ACC112 (cell line): Measurements from ENCODE around the gene EEF1A2.

Experiments used
- H2AFZ ChIP-seq: fragments of 200-600 bp; sonication (generic); one replicate; pipeline ENCODE4 v1.6.0; 2017; ENCODE audit warnings: antibody characterized with exemption, low read length; ENCODE audit not compliant: unreplicated experiment
- H3K27ac ChIP-seq: fragments of 200-600 bp; sonication (generic); 2 replicates; pipeline ENCODE4 v1.5.1; 2014; ENCODE audit warnings: low read depth, mild to moderate bottlenecking, antibody characterized with exemption, low read length, moderate library complexity
- H3K27me3 ChIP-seq: fragments of 200-600 bp; sonication (generic); 2 replicates; pipeline ENCODE4 v1.6.1; 2014; ENCODE audit warnings: mild to moderate bottlenecking, antibody characterized with exemption, low read length, moderate library complexity, mixed read lengths; ENCODE audit not compliant: insufficient read depth
- H3K36me3 ChIP-seq: fragments of 200-600 bp; sonication (generic); 2 replicates; pipeline ENCODE4 v1.6.1; 2016; ENCODE audit warnings: mild to moderate bottlenecking, antibody characterized with exemption, low read length, moderate library complexity, mixed read lengths; ENCODE audit not compliant: insufficient read depth
- H3K4me1 ChIP-seq: fragments of 200-600 bp; sonication (generic); one replicate; pipeline ENCODE4 v1.6.1; 2016; ENCODE audit warnings: low read length, mixed read lengths; ENCODE audit not compliant: insufficient read depth, unreplicated experiment, control insufficient read depth
- H3K4me3 ChIP-seq: fragments of 200-600 bp; sonication (generic); 2 replicates; pipeline ENCODE4 v1.5.1; 2014; ENCODE audit warnings: mild to moderate bottlenecking, low read depth, low read length
- H3K79me2 ChIP-seq: fragments of 200-600 bp; sonication (generic); one replicate; pipeline ENCODE4 v1.6.0; 2016; ENCODE audit warnings: low read length; ENCODE audit not compliant: control insufficient read depth, unreplicated experiment, insufficient read depth

EEF1A2 gene

DNA sequence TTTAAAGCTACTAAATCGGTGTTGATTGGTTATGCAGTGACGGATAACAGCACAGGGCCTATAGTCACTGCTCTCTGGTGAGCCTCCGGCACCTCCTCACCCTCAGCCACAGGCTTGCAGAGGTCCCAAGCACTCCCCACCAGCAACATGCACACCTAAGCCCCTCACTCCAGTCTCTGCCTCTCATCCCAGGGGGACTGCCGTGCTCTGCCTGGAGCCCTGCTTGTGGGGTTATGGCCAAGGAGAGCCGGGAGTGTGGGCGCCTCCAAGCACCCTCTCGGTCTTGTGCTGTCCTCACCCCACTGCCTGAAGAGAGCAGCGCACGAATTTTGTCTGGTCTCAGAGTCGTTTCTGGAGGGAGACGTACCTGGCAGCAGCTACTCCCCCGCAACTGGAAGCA lies 6.8 kb upstream of the EEF1A2 start:
- Histone ChIP-seq H3K4me3 (no peak overlapping the region), H3K79me2 (no peaks in the 10 kb centered on the region), H3K27ac (no peak overlapping the region), H3K4me1 (no peaks in the 10 kb centered on the region), H3K36me3 (no peaks in the 10 kb centered on the region), H3K27me3 (peaks cover 17% of the 10 kb centered on the region; the same call in 1 of the 2 replicates), H2AFZ (no peak overlapping the region)

- Histone ChIP-seq H3K79me2 (no peaks in the 10 kb centered on the region), H3K27me3 (peaks cover 18% of the 10 kb centered on the region; the same call in 1 of the 2 replicates), H3K36me3 (no peaks in the 10 kb centered on the region), H3K4me1 (no peaks in the 10 kb centered on the region), H3K27ac (no peak overlapping the region), H3K4me3 (no peak overlapping the region), H2AFZ (no peak overlapping the region)
These were observed 6.4 kb upstream of the EEF1A2 start for GRCh38 chr20:63505281-63505680.

GRCh38 chr20:63504642-63505041 lies 5.8 kb upstream of the EEF1A2 start:
- Histone ChIP-seq H3K4me1 (no peaks in the 10 kb centered on the region), H3K79me2 (no peaks in the 10 kb centered on the region), H3K27me3 (peaks cover 23% of the 10 kb centered on the region; the same call in 1 of the 2 replicates)

GRCh38 chr20:63503524-63503923 lies 4.6 kb upstream of the EEF1A2 start:
- Histone ChIP-seq H2AFZ (no peak overlapping the region), H3K79me2 (no peaks in the 10 kb centered on the region), H3K4me1 (no peaks in the 10 kb centered on the region), H3K27me3 (peaks cover 28% of the 10 kb centered on the region; the same call in 1 of the 2 replicates), H3K36me3 (no peaks in the 10 kb centered on the region), H3K27ac (no peak overlapping the region), H3K4me3 (no peak overlapping the region)

More at GRCh38 chr20:63504642-63505041, 5.8 kb upstream of the EEF1A2 start:
- no peak overlapping the region for H2AFZ ChIP-seq
- no peaks in the 10 kb centered on the region for H3K36me3 ChIP-seq
- no peak overlapping the region for H3K27ac ChIP-seq
- H3K4me3 ChIP-seq = no peak overlapping the region

DNA sequence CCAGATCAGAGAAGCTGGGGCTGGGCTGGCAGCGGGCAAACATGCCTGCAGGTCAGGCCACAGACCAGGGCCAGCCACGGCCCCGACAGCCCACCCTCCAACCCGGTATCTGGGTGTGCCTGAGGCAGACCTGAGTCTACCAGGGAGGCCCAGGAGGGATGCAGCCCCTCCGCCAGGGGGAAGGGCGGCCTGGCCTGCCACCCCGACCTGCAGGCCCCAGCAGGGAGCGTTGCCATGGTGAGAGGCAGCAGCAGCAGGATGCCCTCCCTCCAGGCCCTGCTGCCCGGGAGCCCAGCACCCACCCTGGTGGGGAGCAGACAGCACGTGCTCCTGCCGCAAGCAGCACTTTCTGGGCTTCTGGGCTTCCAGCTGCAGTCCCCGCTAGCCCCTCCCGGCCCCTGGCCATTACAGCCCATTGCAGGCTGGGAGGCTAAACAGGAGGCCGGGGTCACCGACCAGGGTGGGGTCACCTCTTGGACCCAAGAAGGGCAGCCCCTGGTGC lies 3.8 kb upstream of the EEF1A2 start:
- peaks cover 7% of the 10 kb centered on the region for H3K4me1 ChIP-seq
- H3K79me2 ChIP-seq = no peaks in the 10 kb centered on the region
- peaks cover 34% of the 10 kb centered on the region for H3K27me3 ChIP-seq
- H2AFZ ChIP-seq = no peak overlapping the region
- no peaks in the 10 kb centered on the region for H3K36me3 ChIP-seq
- H3K27ac ChIP-seq = no peak overlapping the region
- H3K4me3 ChIP-seq = no peak overlapping the region

DNA sequence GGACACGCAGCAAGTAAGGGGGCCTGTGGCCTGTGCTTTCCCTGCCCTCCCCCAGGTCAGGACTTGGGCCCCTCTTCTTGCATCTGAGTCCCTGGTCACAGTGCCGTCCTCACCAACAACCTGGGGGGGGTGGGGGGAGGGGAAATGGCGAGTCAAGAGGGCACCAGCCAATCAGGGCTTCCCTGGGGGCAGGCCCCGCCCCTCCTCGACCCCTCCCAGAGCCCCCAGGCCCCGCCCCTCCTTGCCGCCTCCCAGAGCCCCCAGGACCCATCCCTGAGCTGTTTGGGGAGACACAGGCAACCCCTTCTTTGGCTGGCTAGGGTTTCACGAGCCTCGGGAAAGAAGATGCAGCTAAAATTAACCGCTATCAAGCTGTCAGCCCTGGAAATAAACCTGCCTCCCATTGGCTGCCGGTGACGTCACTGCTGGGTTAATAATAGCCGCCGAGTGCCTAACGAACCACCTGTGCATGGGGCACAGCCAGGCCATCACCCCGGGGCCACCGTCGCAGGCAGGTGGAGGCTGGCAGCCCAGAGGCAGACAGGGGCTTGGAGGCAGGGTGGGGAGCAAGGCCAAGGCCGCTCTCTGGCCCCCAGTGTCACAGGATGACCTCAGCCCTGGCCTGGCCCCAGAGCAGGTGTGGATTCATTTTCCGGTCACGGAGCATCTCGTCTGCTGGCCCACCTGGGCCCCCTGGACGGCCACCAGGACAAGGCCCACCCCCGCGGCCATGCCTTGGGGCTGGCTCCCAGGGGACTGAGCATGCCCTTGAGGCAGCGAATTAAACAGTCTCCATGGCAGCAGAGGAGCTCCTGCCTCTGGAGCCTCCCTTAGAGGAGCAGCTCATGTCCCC lies 3.2 kb upstream of the EEF1A2 start:
- Histone ChIP-seq H2AFZ (no peak overlapping the region), H3K36me3 (no peaks in the 10 kb centered on the region), H3K79me2 (no peaks in the 10 kb centered on the region), H3K4me3 (no peak overlapping the region), H3K27ac (no peak overlapping the region), H3K4me1 (peaks cover 8% of the 10 kb centered on the region), H3K27me3 (peaks cover 34% of the 10 kb centered on the region)

GRCh38 chr20:63500902-63501817 lies 2.3 kb upstream of the EEF1A2 start:
- H3K27me3 ChIP-seq = peaks cover 34% of the 10 kb centered on the region
- H3K4me1 ChIP-seq = peaks cover 8% of the 10 kb centered on the region
- H3K4me3 ChIP-seq = no peak overlapping the region
- no peaks in the 10 kb centered on the region for H3K36me3 ChIP-seq
- no peak overlapping the region for H2AFZ ChIP-seq
- no peaks in the 10 kb centered on the region for H3K79me2 ChIP-seq
- H3K27ac ChIP-seq = no peak overlapping the region

DNA sequence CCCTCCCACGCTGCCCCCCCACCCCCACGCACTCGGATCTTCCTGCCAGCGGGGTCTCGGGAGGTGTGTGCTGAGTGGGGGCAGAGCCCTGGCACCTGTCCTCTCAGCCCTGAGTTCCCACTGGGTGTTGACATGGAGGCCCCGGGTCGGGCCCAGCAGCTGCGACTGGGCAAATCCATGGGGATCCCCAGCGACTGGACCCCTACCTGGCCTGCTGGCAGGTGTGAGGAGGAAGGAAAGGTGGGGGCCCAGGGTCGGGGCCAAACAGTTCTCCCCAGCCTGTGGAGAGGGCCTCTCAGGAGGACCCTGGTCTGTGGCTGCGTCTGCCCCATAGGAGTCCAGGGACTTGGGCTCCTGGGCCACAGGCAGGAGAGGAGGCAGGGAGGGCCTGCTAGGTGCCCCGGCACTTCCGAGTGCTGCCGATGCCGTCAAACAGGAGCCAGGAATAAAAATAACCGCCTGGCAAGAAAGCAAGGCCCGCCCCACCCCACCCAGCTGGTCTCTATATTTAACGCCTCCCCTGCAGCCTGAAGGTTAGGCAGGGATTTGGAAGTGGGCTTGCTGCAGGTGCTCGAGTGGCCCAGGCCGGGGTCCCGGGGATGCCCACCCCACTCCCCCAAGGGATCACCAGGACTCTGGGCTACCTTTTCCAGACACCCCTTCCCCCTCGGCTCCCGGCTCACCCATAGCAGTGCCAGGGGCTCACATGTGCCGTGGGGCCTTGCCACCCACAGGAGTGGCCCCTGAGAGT lies 1.4 kb upstream of the EEF1A2 start:
- H3K79me2 ChIP-seq = no peaks in the 10 kb centered on the region

DNA sequence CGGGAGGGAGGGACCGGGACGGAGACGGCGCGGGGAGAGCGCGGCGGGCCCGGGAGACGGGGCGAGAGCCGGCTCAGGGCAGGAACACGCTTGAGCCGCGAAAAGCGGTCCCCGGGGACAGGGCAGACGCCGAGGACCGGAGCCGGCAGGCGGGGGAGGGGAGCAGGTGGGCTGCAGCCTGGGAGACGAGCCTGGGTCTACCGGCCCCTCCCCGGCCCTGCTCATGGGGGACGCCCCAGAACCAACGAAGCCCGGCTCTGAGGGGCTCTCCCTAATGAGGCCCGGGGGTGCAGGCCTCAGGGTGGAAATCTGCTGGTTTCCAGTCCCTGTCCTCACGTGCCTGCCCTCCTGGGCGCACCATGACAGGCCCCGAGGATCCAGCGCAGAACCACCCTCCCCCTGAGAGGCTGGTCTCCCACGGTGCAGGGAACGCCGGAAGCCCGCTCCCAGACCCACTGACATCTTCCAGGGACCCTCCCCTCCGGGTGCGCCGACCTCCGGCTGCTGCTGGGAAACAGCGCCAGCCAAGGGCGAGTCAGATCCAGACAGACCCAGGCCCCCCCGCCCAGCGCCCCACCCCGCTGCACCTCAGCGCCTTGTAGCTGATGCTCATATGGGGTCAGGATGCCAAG lies 571 bp upstream of the EEF1A2 start:
- H3K36me3 ChIP-seq = no peaks in the 10 kb centered on the region
- peaks cover 8% of the 10 kb centered on the region for H3K4me1 ChIP-seq
- H3K27me3 ChIP-seq = peaks cover 21% of the 10 kb centered on the region
- no peak overlapping the region for H3K4me3 ChIP-seq
- no peak overlapping the region for H3K27ac ChIP-seq
- H2AFZ ChIP-seq = no peak overlapping the region
- no peaks in the 10 kb centered on the region for H3K79me2 ChIP-seq

More for the DNA sequence above, 1.4 kb upstream of the EEF1A2 start:
- Histone ChIP-seq H3K36me3 (no peaks in the 10 kb centered on the region), H3K4me3 (no peak overlapping the region), H3K4me1 (peaks cover 8% of the 10 kb centered on the region), H3K27ac (no peak overlapping the region), H3K27me3 (peaks cover 30% of the 10 kb centered on the region), H2AFZ (no peak overlapping the region)
